Neural progenitor cell (in vitro differentiated cells): Measurements from ENCODE around the gene CBY2. TPM values are rescaled to one million over a fixed set of nuclear protein-coding genes. Genes with fewer than 3 reads are reported as not detected.

Source experiments
- DNase-seq: peaks from one replicate; pipeline ENCODE4 v3.0.0-alpha.2; 2016; ENCODE audit warnings: low spot score
- H2AFZ ChIP-seq: fragments of 200-600 bp; sonication (generic); replicated peaks from 2 replicates; pipeline ENCODE4 v1.6.1; 2016; ENCODE audit warnings: antibody characterized with exemption
- H3F3A ChIP-seq: fragments of 200-600 bp; sonication (generic); 2 replicates; pipeline ENCODE4 v1.6.1; 2016; ENCODE audit warnings: antibody characterized with exemption, low read depth
- H3K27ac ChIP-seq: fragments of 200-600 bp; sonication (generic); 2 replicates; pipeline ENCODE4 v1.5.1; 2016; ENCODE audit warnings: mild to moderate bottlenecking
- H3K27me3 ChIP-seq: fragments of 200-600 bp; sonication (generic); 2 replicates; pipeline ENCODE4 v1.6.1; 2016; ENCODE audit warnings: mild to moderate bottlenecking, moderate library complexity
- H3K36me3 ChIP-seq: fragments of 200-600 bp; sonication (generic); 2 replicates; pipeline ENCODE4 v1.5.1; 2016
- H3K4me1 ChIP-seq: fragments of 200-600 bp; sonication (generic); 2 replicates; pipeline ENCODE4 v1.6.1; 2016; ENCODE audit warnings: mixed run types
- H3K4me2 ChIP-seq: fragments of 200-600 bp; sonication (generic); 2 replicates; pipeline ENCODE4 v1.6.1; 2016
- H3K4me3 ChIP-seq: fragments of 200-600 bp; sonication (generic); 2 replicates; pipeline ENCODE4 v1.5.1; 2016
- H3K79me2 ChIP-seq: fragments of 200-600 bp; sonication (generic); 2 replicates; pipeline ENCODE4 v1.6.1; 2016; ENCODE audit warnings: low read depth
- H3K9ac ChIP-seq: fragments of 200-600 bp; sonication (generic); 2 replicates; pipeline ENCODE4 v1.6.1; 2016
- H3K9me3 ChIP-seq: fragments of 200-600 bp; sonication (generic); 2 replicates; pipeline ENCODE4 v1.5.1; 2016; ENCODE audit warnings: low read depth
- H4K20me1 ChIP-seq: fragments of 200-600 bp; sonication (generic); 2 replicates; pipeline ENCODE4 v1.6.1; 2016; ENCODE audit warnings: low read depth
- H3K27ac Mint-ChIP-seq: 3 replicates; pipeline ENCODE4 v1.8.0; 2021; ENCODE audit warnings: mixed read lengths
- H3K27me3 Mint-ChIP-seq: 2 replicates; pipeline ENCODE4 v1.8.0; 2022; ENCODE audit warnings: low read depth, mild to moderate bottlenecking, inconsistent platforms, moderate library complexity, mixed read lengths; ENCODE audit not compliant: insufficient read depth
- H3K36me3 Mint-ChIP-seq: 3 replicates; pipeline ENCODE4 v1.8.0; 2021; ENCODE audit warnings: mixed read lengths
- H3K4me1 Mint-ChIP-seq: 3 replicates; pipeline ENCODE4 v1.8.0; 2021; ENCODE audit warnings: mixed read lengths
- H3K4me3 Mint-ChIP-seq: 3 replicates; pipeline ENCODE4 v1.8.0; 2021; ENCODE audit warnings: mild to moderate bottlenecking, moderate library complexity, mixed read lengths
- H3K9me3 Mint-ChIP-seq: 3 replicates; pipeline ENCODE4 v1.8.0; 2020; ENCODE audit warnings: mixed read lengths
- EZH2 ChIP-seq: fragments of 200-600 bp; sonication (generic); IDR thresholded peaks from 2 replicates; pipeline ENCODE4 v1.6.1; 2017; ENCODE audit warnings: antibody characterized with exemption, mild to moderate bottlenecking, moderate library complexity
- EZH2phosphoT487 ChIP-seq: fragments of 200-600 bp; sonication (generic); IDR thresholded peaks from 2 replicates; pipeline ENCODE4 v1.6.1; 2017; ENCODE audit warnings: antibody characterized with exemption
- small RNA-seq: library from RNA; depleted of rRNA; stranded (forward); fragments of <200 nt; gene quantifications from one replicate; pipeline ENCODE3, GENCODE V24; 2015
- total RNA-seq: library from RNA; depleted of rRNA; stranded (reverse); fragments of >200 nt; gene quantifications from 2 replicates; pipeline ENCODE4 v1.2.3, GENCODE V29; 2015; ENCODE audit warnings: low replicate concordance
- TF ChIP-seq, protein P1 (sequence below): fragments of 200-600 bp; sonication (generic); IDR thresholded peaks from 2 replicates; pipeline ENCODE4 v1.5.1; 2017; ENCODE audit warnings: antibody characterized with exemption, mild to moderate bottlenecking

Gene CBY2
- total RNA-seq, 1 donor from 2014 or later = not detected

DNA sequence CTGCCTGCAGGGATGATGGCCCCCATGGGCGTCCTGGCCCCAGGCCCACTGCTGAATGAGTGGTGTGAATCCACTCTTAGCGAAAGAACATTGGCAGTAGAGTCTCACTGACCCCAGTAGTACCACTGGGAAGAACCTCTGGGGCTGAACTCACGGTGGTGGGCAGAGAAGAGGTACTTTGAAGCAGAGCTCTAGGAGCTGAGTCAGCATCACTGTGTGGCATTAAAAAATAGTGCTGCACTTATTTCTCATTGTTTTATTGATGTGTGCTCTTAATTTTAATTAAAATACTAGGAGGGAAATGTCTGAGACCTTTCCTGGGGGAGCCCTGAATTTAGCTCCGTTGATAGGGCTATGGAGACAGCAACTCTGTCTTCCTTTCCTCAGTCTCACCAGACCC, 61.3 kb downstream of the CBY2 start:
- no peak overlapping the region for H2AFZ ChIP-seq
- H3K4me1 ChIP-seq = peaks cover 3% of the 10 kb centered on the region
- DNase-seq = no peak
- H4K20me1 ChIP-seq = no peaks in the 10 kb centered on the region
- H3K36me3 ChIP-seq = no peaks in the 10 kb centered on the region
- H3K27ac ChIP-seq = no peak overlapping the region
- Mint-ChIP-seq H3K4me3 (no peak overlapping the region), H3K27ac (no peak overlapping the region), H3K36me3 (no peaks in the 10 kb centered on the region), H3K4me1 (peaks cover 8% of the 10 kb centered on the region), H3K27me3 (no peaks in the 10 kb centered on the region), H3K9me3 (peaks cover 6% of the 10 kb centered on the region)
- H3K4me2 ChIP-seq = no peak overlapping the region
- TF ChIP-seq EZH2phosphoT487 = no peak
- TF ChIP-seq, protein P1, sequence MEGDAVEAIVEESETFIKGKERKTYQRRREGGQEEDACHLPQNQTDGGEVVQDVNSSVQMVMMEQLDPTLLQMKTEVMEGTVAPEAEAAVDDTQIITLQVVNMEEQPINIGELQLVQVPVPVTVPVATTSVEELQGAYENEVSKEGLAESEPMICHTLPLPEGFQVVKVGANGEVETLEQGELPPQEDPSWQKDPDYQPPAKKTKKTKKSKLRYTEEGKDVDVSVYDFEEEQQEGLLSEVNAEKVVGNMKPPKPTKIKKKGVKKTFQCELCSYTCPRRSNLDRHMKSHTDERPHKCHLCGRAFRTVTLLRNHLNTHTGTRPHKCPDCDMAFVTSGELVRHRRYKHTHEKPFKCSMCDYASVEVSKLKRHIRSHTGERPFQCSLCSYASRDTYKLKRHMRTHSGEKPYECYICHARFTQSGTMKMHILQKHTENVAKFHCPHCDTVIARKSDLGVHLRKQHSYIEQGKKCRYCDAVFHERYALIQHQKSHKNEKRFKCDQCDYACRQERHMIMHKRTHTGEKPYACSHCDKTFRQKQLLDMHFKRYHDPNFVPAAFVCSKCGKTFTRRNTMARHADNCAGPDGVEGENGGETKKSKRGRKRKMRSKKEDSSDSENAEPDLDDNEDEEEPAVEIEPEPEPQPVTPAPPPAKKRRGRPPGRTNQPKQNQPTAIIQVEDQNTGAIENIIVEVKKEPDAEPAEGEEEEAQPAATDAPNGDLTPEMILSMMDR = no peak
- no peak for TF ChIP-seq EZH2
- no peaks in the 10 kb centered on the region for H3F3A ChIP-seq
- H3K9ac ChIP-seq = no peak overlapping the region
- H3K4me3 ChIP-seq = no peak overlapping the region
- no peaks in the 10 kb centered on the region for H3K27me3 ChIP-seq
- no peaks in the 10 kb centered on the region for H3K79me2 ChIP-seq
- H3K9me3 ChIP-seq = no peaks in the 10 kb centered on the region

Small RNAs within 50 kb of the gene (small RNA-seq; reads per million reads assigned to genes)
- gene RF00017 = not detected

Other genes with a start within 250 kb of the CBY2 start
- gene COG3, start 237.4 kb upstream of the CBY2 start, total RNA-seq = 26.2 and 36.0 TPM in 2 replicates
- not detected in 2 replicates for gene ERICH6B, start 86.6 kb upstream of the CBY2 start, total RNA-seq
- gene SIAH3, start 149.4 kb downstream of the CBY2 start, total RNA-seq = not detected in 2 replicates